Uterus (tissue), 2 donors: ENCODE measurements around the gene CSPG4.

ENCODE experiments used
- CTCF ChIP-seq, 4 experiments: fragments of 200-600 bp in 2 of 4; fragments of 450-650 bp in 2 of 4; sonication (generic) in 2 of 4; IDR thresholded peaks; one replicate each; pipeline ENCODE4 v1.5.1; 2016 to 2019; ENCODE audit warnings: antibody characterized with exemption in 4 of 4, mild to moderate bottlenecking in 2 of 4, moderate library complexity in 1 of 4
- POLR2A ChIP-seq, 2 donors: fragments of 450-650 bp; IDR thresholded peaks; one replicate each; pipeline ENCODE4 v1.6.1; 2016; ENCODE audit warnings: antibody characterized with exemption in 2 of 2, mild to moderate bottlenecking in 1 of 2, moderate library complexity in 1 of 2

- TF ChIP-seq POLR2A (IDR thresholded peaks at IDR 0.05) (peak in 1 of 2 donors; percentile 27), CTCF (IDR thresholded peaks at IDR 0.05) (no peak)
These were observed 11.4 kb upstream of the CSPG4 start for GRCh38 chr15:75723847-75724660.
